AG04450 (cell line): ENCODE results near the gene SIKE1. TPM values are rescaled to one million over a fixed set of nuclear protein-coding genes. Genes with fewer than 3 reads are reported as not detected.
A peak's percentile ranks its signal among the peaks of the same experiment; 100 is the strongest.
"Not testable (repeated sequence)": the region's sequence is repeated elsewhere in the genome, so short reads cannot be mapped to it uniquely, and the experiment has no call there.

Source experiments
- CTCF ChIA-PET: fragments of 300-600, 350-600 bp; formaldehyde crosslinking; extraction: SDS; loops from one replicate; lab custom pipeline; 2022; ENCODE audit warnings: antibody characterized with exemption, inconsistent platforms; lab: Charles Lee
- POLR2A ChIA-PET: fragments of 350-600 bp; formaldehyde crosslinking; extraction: SDS; loops from one replicate; lab custom pipeline; 2021; ENCODE audit warnings: antibody characterized with exemption, inconsistent platforms; lab: Yijun Ruan, JAX
- DNase-seq: peaks from one replicate; pipeline ENCODE4 v3.0.0-alpha.2; 2011; ENCODE audit warnings: low read depth, low spot score
- H3K27ac ChIP-seq: one replicate; pipeline ENCODE4 v1.5.1; 2012; ENCODE audit warnings: low read depth, low read length, control low read depth
- H3K27me3 ChIP-seq: one replicate; pipeline ENCODE4 v1.6.0; 2012; ENCODE audit warnings: low read length; ENCODE audit not compliant: control insufficient read depth, insufficient read depth
- H3K4me3 ChIP-seq: 2 replicates; pipeline ENCODE4 v1.5.1; 2011; ENCODE audit warnings: mild to moderate bottlenecking, low read depth, low read length, control low read depth
- H3K9me3 ChIP-seq: 2 replicates; pipeline ENCODE4 v1.5.1; 2012; ENCODE audit warnings: low read length; ENCODE audit not compliant: control insufficient read depth, insufficient read depth
- polyA plus RNA-seq: library from polyadenylated mRNA; depleted of rRNA; stranded (reverse); fragments of >200 nt; gene quantifications from 2 replicates; pipeline ENCODE4 v1.2.3, GENCODE V29; 2011
- TF ChIP-seq, protein P1 (sequence below): IDR thresholded peaks from 2 replicates; pipeline ENCODE4 v1.5.1; 2011; ENCODE audit warnings: low read depth, low read length, control low read depth, inconsistent platforms

SIKE1 gene
- polyA plus RNA-seq, 1 experiment, result 58.5 TPM

- Histone ChIP-seq H3K9me3 (no peaks in the 10 kb centered on the region; the same call in 1 of the 2 replicates), H3K27me3 (no peaks in the 10 kb centered on the region), H3K4me3 (no peak overlapping the region), H3K27ac (no peak overlapping the region)
- TF ChIP-seq, protein P1, sequence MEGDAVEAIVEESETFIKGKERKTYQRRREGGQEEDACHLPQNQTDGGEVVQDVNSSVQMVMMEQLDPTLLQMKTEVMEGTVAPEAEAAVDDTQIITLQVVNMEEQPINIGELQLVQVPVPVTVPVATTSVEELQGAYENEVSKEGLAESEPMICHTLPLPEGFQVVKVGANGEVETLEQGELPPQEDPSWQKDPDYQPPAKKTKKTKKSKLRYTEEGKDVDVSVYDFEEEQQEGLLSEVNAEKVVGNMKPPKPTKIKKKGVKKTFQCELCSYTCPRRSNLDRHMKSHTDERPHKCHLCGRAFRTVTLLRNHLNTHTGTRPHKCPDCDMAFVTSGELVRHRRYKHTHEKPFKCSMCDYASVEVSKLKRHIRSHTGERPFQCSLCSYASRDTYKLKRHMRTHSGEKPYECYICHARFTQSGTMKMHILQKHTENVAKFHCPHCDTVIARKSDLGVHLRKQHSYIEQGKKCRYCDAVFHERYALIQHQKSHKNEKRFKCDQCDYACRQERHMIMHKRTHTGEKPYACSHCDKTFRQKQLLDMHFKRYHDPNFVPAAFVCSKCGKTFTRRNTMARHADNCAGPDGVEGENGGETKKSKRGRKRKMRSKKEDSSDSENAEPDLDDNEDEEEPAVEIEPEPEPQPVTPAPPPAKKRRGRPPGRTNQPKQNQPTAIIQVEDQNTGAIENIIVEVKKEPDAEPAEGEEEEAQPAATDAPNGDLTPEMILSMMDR, result no peak
- ChIA-PET POLR2A (no interaction called here), CTCF (interaction anchor here (0.6 to 1.6 kb wide), 2 partner anchors 436 to 1703 kb away, joined by 3 read pairs; no protein-coding TSS in a partner anchor)
- DNase-seq, result no peak
These were observed 2.0 kb upstream of the SIKE1 start for GRCh38 chr1:114782476-114782875.

DNA sequence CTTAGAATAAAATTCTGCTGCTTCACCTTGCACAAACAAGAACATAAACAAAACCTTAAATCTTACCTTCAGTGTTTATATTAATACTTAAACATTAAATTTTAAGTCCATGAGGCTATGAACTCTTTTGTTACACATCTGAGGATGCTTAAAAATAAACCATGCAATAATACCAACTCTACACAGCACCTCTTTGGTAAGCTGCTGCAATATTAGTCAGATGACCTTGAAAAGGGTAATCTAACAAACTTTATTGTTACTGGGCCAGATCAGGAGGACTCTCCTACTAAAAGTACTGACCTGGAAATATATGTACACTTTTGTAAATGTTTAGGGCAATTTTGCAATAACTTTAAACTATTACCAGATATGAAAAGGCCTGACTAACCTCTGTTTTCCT, 763 bp downstream of the SIKE1 start:
- peak overlapping the region; percentile 95 for H3K27ac ChIP-seq
- TF ChIP-seq, protein P1, result no peak

GRCh38 chr1:114776726-114777125, 3.8 kb downstream of the SIKE1 start:
- CTCF ChIA-PET, H3K4me3 ChIP-seq, POLR2A ChIA-PET, H3K27ac ChIP-seq, DNase-seq, H3K27me3 ChIP-seq, H3K9me3 ChIP-seq: not testable (repeated sequence)

More for the DNA sequence above, 763 bp downstream of the SIKE1 start:
- CTCF ChIA-PET, result no interaction called here
- no peak for DNase-seq
- Histone ChIP-seq H3K27me3 (no peaks in the 10 kb centered on the region), H3K9me3 (no peaks in the 10 kb centered on the region; the same call in 1 of the 2 replicates), H3K4me3 (peak overlapping the region; percentile 93)
- POLR2A ChIA-PET, result no interaction called here

DNA sequence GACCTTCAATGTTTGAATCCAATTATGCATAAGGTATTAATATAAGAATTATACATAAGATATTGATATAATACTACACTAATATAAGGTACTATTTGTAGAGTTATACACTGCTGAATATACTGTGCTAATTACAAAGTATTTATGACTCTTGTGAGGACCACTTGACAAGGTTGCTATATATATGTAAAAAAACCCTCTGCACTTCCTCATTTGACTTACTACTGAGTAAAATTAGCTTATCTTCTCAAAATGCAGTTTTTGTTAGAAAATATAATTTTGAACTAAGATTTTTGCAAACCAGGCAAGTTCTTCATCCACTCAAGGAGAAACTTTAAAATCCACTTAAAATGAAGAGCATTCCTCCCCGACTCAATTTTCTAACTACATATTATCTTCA, 8.5 kb downstream of the SIKE1 start:
- ChIA-PET POLR2A (no interaction called here), CTCF (no interaction called here)
- Histone ChIP-seq H3K27me3 (no peaks in the 10 kb centered on the region), H3K9me3 (no peaks in the 10 kb centered on the region), H3K4me3 (no peak overlapping the region), H3K27ac (no peak overlapping the region)
- TF ChIP-seq, protein P1, result no peak
- no peak for DNase-seq

DNA sequence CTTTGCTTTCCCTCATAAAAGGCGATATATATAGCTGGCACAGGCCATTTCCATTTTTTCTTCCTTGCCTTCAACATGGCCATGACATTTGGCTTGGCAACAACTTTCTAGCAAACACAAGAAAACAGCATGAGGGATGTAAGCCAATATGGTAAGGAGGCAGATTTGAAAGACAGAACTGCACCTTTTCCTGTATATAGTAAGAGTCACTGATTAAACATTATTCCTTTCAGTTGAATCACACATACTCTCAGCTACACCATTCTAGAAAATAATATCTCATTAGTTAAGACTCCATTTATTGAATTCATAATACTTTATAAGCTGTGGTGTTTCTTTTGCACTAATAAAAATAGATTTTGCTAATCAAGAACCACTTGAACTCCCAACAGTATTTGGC, 9.5 kb downstream of the SIKE1 start:
- H3K9me3 ChIP-seq, result no peaks in the 10 kb centered on the region
- no peak overlapping the region for H3K27ac ChIP-seq
- no peak for DNase-seq
- H3K4me3 ChIP-seq, result no peak overlapping the region
- ChIA-PET CTCF (no interaction called here), POLR2A (no interaction called here)
- TF ChIP-seq, protein P1, result no peak
- no peaks in the 10 kb centered on the region for H3K27me3 ChIP-seq

DNA sequence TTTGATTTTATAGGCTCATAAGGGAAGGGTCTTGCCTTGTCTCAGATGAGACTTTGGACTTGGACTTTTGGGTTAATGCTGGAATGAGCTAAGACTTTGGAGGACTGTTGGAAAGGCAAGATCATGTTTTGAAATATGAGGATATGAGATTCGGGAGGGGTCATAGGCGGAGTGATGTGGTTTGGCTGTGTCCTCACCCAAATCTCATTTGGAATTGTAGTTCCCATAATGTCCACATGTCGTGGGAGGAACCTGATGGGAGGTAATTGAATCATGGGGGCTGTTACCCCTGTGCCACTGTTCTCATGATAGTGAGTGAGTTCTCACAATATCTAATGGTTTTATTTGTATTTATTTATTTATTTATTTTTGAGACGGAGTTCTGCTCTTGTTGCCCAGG, 15.8 kb downstream of the SIKE1 start:
- Histone ChIP-seq H3K4me3 (no peak overlapping the region), H3K9me3 (no peaks in the 10 kb centered on the region), H3K27ac (no peak overlapping the region), H3K27me3 (no peaks in the 10 kb centered on the region)
- DNase-seq, result no peak
- TF ChIP-seq, protein P1, result peak; percentile 22; the same call in 1 of the 2 replicates
- ChIA-PET POLR2A (no interaction called here), CTCF (no interaction called here)
